Kidney (tissue), 14 donors: ENCODE measurements around the gene AGXT. TPM values are rescaled to one million over a fixed set of nuclear protein-coding genes. Genes with fewer than 3 reads are reported as not detected.

Experiments used
- DNase-seq, 5 donors: peaks; one replicate each; pipeline ENCODE4 v3.0.0-alpha.2; 2013 to 2020
- FAIRE-seq: peaks from 2 replicates; lab custom pipeline; 2012; peaks lifted over from hg19 to GRCh38; lab: Jason Lieb, UNC
- H3K27ac ChIP-seq, 2 donors: one replicate each; pipeline ENCODE4 v1.7.0; 2013; ENCODE audit warnings: low read depth in 2 of 2, low read length in 2 of 2, inconsistent platforms in 1 of 2
- H3K27me3 ChIP-seq: one replicate; pipeline ENCODE4 v1.7.1; 2013; ENCODE audit warnings: low read length, inconsistent platforms; ENCODE audit not compliant: control insufficient read depth, insufficient read depth
- H3K36me3 ChIP-seq, 3 donors: one replicate each; pipeline versions ENCODE4 v1.7.0 to v1.7.1; 2013; ENCODE audit warnings: low read length in 3 of 3, control low read depth in 1 of 3, inconsistent platforms in 1 of 3; ENCODE audit not compliant: insufficient read depth in 3 of 3, control insufficient read depth in 2 of 3
- H3K4me1 ChIP-seq, 3 donors: one replicate each; pipeline versions ENCODE4 v1.7.0 to v1.7.1; 2013; ENCODE audit warnings: low read length in 3 of 3, inconsistent platforms in 1 of 3, low read depth in 1 of 3; ENCODE audit not compliant: control insufficient read depth in 2 of 3, insufficient read depth in 2 of 3
- H3K4me3 ChIP-seq, 3 donors: one replicate each; pipeline versions ENCODE4 v1.7.0 to v1.8.1; 2013; ENCODE audit warnings: low read length in 3 of 3, control low read depth in 1 of 3, inconsistent platforms in 1 of 3
- H3K9ac ChIP-seq, 3 donors: one replicate each; pipeline versions ENCODE4 v1.7.0 to v1.7.1; 2013; ENCODE audit warnings: low read length in 3 of 3, control low read depth in 1 of 3, inconsistent platforms in 1 of 3
- H3K9me3 ChIP-seq, 3 donors: one replicate each; pipeline versions ENCODE4 v1.7.0 to v1.7.1; 2013; ENCODE audit warnings: low read length in 3 of 3, control low read depth in 1 of 3, inconsistent platforms in 1 of 3; ENCODE audit not compliant: control insufficient read depth in 2 of 3, insufficient read depth in 1 of 3
- intact Hi-C: fragments of 100-400 bp; cut with DNase I; formaldehyde crosslinking; loops from one replicate; pipeline ENCODE4 v1.11.1; 2022
- polyA plus RNA-seq: library from polyadenylated mRNA; stranded (reverse); fragments of 350-450 nt; fragmentation: Illumina TruSeq; extraction: RNeasy Lipid Tissue Mini Kit (QIAGEN cat#74804); gene quantifications from one replicate; pipeline ENCODE4 v1.2.3, GENCODE V29; 2014; ENCODE audit warnings: low read depth, low replicate concordance; ENCODE audit not compliant: insufficient read depth
- total RNA-seq: library from RNA; stranded (reverse); fragmentation: NEBNext Ultra II Directional; extraction: Animal tissue kit (Norgen Biotek cat#: 25700); gene quantifications from one replicate; pipeline ENCODE4 v1.2.1, GENCODE V29; 2021
- TF ChIP-seq, protein P1 (sequence below): IDR thresholded peaks from 3 replicates; pipeline ENCODE4 v1.5.1; 2012; ENCODE audit warnings: mild to moderate bottlenecking, moderate library complexity, borderline replicate concordance; ENCODE audit not compliant: insufficient read depth; ENCODE audit errors: extremely low read depth
- donor health status: control.
- donor health status: control.
- donor health status: control.
- donor health status: control.
- donor health status: control.
- donor health status: DM: yes; HTN: yes; CAD: no.
- donor health status: Normal renal cell carcinoma (clear cell type).

Gene AGXT
- total and polyA plus RNA-seq, 2 donors from 2014 or later = 0.09 to 12.5 TPM

DNA sequence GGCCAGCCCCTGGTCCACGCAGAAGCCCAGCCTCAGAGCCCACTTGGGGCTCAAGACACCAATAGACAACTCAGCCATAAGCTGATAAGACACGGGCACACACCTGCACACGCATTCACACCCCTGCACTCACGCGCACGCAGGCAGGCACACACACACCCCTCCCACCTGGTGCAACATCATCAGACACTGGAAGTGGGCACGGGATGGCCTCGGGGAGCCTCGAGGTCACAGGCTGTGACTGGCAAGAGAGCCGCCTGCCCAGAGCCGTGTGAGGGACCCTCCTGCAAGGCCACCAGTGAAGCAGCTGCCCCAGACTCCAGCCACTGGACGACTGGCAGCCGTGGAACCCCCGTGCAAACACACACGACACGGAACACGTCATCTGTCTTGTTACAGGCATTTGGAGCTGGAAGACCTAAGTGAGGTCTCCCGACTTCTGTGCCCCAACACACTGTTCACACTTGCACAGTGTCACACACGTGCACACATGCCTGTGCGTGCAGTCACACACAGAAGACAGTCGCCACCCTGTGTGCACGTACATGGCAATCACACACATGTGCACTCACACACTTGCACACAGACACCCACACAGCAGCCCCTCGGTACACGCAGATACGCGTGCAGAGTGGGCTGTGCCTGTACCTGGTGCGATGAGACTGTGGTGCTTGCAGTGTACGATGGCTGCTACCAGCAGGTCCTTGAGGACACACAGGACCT is 26.4 kb downstream of the AGXT start:
- no peak for DNase-seq
- intact Hi-C loops = no loop called here
- H3K9me3 ChIP-seq = no peaks in the 10 kb centered on the region
- H3K4me1 ChIP-seq = peaks cover 0 to 28% (median 0%) of the 10 kb centered on the region in 3 donors
- H3K27ac ChIP-seq = no peak overlapping the region
- TF ChIP-seq, protein P1, sequence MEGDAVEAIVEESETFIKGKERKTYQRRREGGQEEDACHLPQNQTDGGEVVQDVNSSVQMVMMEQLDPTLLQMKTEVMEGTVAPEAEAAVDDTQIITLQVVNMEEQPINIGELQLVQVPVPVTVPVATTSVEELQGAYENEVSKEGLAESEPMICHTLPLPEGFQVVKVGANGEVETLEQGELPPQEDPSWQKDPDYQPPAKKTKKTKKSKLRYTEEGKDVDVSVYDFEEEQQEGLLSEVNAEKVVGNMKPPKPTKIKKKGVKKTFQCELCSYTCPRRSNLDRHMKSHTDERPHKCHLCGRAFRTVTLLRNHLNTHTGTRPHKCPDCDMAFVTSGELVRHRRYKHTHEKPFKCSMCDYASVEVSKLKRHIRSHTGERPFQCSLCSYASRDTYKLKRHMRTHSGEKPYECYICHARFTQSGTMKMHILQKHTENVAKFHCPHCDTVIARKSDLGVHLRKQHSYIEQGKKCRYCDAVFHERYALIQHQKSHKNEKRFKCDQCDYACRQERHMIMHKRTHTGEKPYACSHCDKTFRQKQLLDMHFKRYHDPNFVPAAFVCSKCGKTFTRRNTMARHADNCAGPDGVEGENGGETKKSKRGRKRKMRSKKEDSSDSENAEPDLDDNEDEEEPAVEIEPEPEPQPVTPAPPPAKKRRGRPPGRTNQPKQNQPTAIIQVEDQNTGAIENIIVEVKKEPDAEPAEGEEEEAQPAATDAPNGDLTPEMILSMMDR = no peak
- no peaks in the 10 kb centered on the region for H3K36me3 ChIP-seq
- peak overlapping the region in 2 of 3 donors; percentile 62 to 64 for H3K4me3 ChIP-seq
- no peak for FAIRE-seq
- H3K27me3 ChIP-seq = no peaks in the 10 kb centered on the region
- H3K9ac ChIP-seq = no peak overlapping the region

DNA sequence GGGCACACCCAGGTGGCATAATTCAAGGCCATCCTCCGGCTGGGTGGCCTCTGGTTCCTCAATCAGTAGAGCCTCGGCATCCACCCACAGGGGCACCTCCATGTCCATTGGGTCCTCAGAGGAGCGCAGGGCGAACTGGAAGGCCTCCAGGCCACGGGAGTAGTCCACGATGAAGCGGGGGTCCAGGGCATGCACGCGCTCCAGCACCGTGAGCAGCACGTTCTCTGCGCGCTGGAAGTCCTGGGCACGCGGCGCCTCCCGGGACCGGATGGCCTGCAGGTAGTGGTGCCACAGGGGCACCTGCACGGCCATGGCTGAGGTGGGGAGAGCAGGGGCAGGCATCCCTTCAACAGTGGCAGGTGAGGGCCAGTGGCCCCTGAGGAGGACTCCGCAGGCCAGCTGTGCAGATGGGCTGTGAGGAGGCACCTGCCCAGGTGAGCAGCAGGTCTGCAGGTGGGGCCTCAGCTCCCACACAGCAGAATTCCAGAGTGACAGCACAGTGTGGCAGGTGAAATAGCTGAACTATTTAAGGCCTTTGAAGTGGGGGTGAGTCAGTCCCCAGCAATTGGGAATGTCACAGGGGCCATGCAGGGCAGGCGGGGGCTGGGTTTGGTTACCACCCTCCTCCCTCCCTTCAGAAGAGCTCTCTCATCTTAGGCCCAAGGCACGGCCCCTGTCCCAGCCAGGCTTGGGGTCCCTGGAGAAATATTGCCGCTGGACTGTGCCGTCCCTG is 27.2 kb downstream of the AGXT start, which contains the start of gene MAB21L4:
TSS of gene MAB21L4 (minus strand) at position 501 of the 733 bp plus-strand sequence. CDS start at position 342, 159 bp downstream.
- DNase-seq = no peak
- Histone ChIP-seq H3K27me3 (no peaks in the 10 kb centered on the region), H3K9ac (no peak within 1 kb of the TSS), H3K27ac (no peak within 1 kb of the TSS), H3K4me1 (peaks cover 0 to 28% (median 0%) of the 10 kb centered on the region in 3 donors), H3K9me3 (no peaks in the 10 kb centered on the region), H3K4me3 (peak within 1 kb of the TSS in 2 of 3 donors; percentile 62 to 64), H3K36me3 (no peaks in the 10 kb centered on the region)
- intact Hi-C loops = no loop called here
- TF ChIP-seq, protein P1 = no peak
- no peak for FAIRE-seq

DNA sequence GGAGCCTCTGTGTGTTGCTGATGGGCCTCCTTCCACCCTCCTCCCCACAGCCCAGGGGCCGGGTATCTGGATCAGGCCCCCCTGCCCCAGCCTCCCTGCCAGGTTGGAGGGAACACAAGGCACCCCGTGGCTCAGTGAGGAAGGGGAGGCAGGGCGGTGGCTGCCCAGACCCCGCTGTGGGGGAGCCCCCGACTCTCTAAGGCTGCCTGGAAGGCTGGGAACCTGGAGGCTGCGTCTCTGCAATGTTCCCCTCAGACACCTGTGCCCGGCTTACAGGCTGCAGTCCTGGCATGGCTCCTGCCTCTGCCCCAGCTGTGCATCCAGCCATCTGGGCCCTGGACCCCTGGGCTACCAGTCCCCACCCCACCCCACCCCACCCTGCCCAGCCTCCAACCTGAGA is 27.8 kb downstream of the AGXT start:
- DNase-seq (no peak), FAIRE-seq (no peak)
- intact Hi-C loops = no loop called here
- H3K4me3 ChIP-seq = peak overlapping the region in 1 of 3 donors; percentile 62
- TF ChIP-seq, protein P1 = no peak
- no peaks in the 10 kb centered on the region for H3K9me3 ChIP-seq
- H3K4me1 ChIP-seq = peaks cover 0 to 28% (median 0%) of the 10 kb centered on the region in 3 donors
- H3K27me3 ChIP-seq = no peaks in the 10 kb centered on the region
- no peaks in the 10 kb centered on the region for H3K36me3 ChIP-seq
- no peak overlapping the region for H3K27ac ChIP-seq
- H3K9ac ChIP-seq = no peak overlapping the region
